Activated CD4-positive, alpha-beta T cell treated with anti-CD3 and anti-CD28 coated beads for 1 hour (primary cell): ENCODE data around the gene TRUB1.
"Not testable (repeated sequence)": the region's sequence is repeated elsewhere in the genome, so short reads cannot be mapped to it uniquely, and the experiment has no call there.

Source experiments
- DNase-seq: peaks from one replicate; pipeline ENCODE4 v3.0.0-alpha.2; 2020

TRUB1 gene

GRCh38 chr10:114925587-114926586 is 12.1 kb upstream of the TRUB1 start:
- no peak for DNase-seq

GRCh38 chr10:114928818-114929217 is 9.2 kb upstream of the TRUB1 start:
- no peak for DNase-seq

- DNase-seq, result no peak
Observed at GRCh38 chr10:114930320-114930719, 7.7 kb upstream of the TRUB1 start.

- DNase-seq, result no peak
Observed at GRCh38 chr10:114931072-114931679, 6.8 kb upstream of the TRUB1 start.

- DNase-seq, result no peak
Observed at GRCh38 chr10:114932225-114932624, 5.8 kb upstream of the TRUB1 start.

GRCh38 chr10:114932945-114933344 is 5.0 kb upstream of the TRUB1 start:
- no peak for DNase-seq

GRCh38 chr10:114933588-114933987 is 4.4 kb upstream of the TRUB1 start:
- DNase-seq, result no peak

GRCh38 chr10:114933995-114934394 is 4.0 kb upstream of the TRUB1 start:
- not testable (repeated sequence) for DNase-seq

- no peak for DNase-seq
Observed at GRCh38 chr10:114938856-114939193, 830 bp downstream of the TRUB1 start.

GRCh38 chr10:114940735-114941134 is 2.7 kb downstream of the TRUB1 start:
- no peak for DNase-seq

- DNase-seq, result no peak
Observed at GRCh38 chr10:114943000-114943399, 5.0 kb downstream of the TRUB1 start.

GRCh38 chr10:114953047-114953446 is 15.1 kb downstream of the TRUB1 start:
- DNase-seq, result no peak

GRCh38 chr10:114955984-114956383 is 18.0 kb downstream of the TRUB1 start:
- DNase-seq, result no peak

GRCh38 chr10:114956466-114956865 is 18.5 kb downstream of the TRUB1 start:
- DNase-seq, result no peak

GRCh38 chr10:114957122-114957521 is 19.1 kb downstream of the TRUB1 start:
- no peak for DNase-seq

- DNase-seq, result no peak
Observed at GRCh38 chr10:114957673-114958072, 19.7 kb downstream of the TRUB1 start.

- no peak for DNase-seq
Observed at GRCh38 chr10:114962441-114962840, 24.4 kb downstream of the TRUB1 start.

GRCh38 chr10:114963908-114964307 is 25.9 kb downstream of the TRUB1 start:
- no peak for DNase-seq

GRCh38 chr10:114967071-114967470 is 29.1 kb downstream of the TRUB1 start:
- no peak for DNase-seq

GRCh38 chr10:114970515-114970914 is 32.5 kb downstream of the TRUB1 start:
- no peak for DNase-seq

- no peak for DNase-seq
Observed at GRCh38 chr10:114973306-114973705, 35.3 kb downstream of the TRUB1 start.

GRCh38 chr10:114973997-114974396 is 36.0 kb downstream of the TRUB1 start:
- DNase-seq, result no peak

- no peak for DNase-seq
Observed at GRCh38 chr10:114974625-114975024, 36.6 kb downstream of the TRUB1 start.

- DNase-seq, result no peak
Observed at GRCh38 chr10:114975091-114975490, 37.1 kb downstream of the TRUB1 start.
